ENCODE data around the gene TMEM80. TPM values are rescaled to one million over a fixed set of nuclear protein-coding genes. Genes with fewer than 3 reads are reported as not detected.

Gene TMEM80
- total and polyA plus RNA-seq, 9 of the 15 experiments (the other 6 are each of a cell fraction or from before 2014, with no cell fraction given): 5.1 to 30.1 (median 12.4) TPM

- TF ChIP-seq ZNF668 (CRISPR knock-in tag; IDR thresholded peaks at IDR 0.05) (no peak), MEF2A (IDR thresholded peaks at IDR 0.05; ENCODE audit: control insufficient read depth, low read depth, low read length) (no peak), ZC3H4 (CRISPR knock-in tag; IDR thresholded peaks at IDR 0.05; ENCODE audit: borderline replicate concordance) (no peak), NCOA1 (IDR thresholded peaks at IDR 0.05; ENCODE audit: low read depth) (no peak), ZNF165 (CRISPR knock-in tag; IDR thresholded peaks at IDR 0.05; ENCODE audit: borderline replicate concordance) (no peak), NCOA2 (IDR thresholded peaks at IDR 0.05; ENCODE audit: partially characterized antibody in 2 of 2) (no peak), MAX (CRISPR knock-in tag; IDR thresholded peaks at IDR 0.05) (peak; percentile 74)
- TF ChIP-seq, protein P1, sequence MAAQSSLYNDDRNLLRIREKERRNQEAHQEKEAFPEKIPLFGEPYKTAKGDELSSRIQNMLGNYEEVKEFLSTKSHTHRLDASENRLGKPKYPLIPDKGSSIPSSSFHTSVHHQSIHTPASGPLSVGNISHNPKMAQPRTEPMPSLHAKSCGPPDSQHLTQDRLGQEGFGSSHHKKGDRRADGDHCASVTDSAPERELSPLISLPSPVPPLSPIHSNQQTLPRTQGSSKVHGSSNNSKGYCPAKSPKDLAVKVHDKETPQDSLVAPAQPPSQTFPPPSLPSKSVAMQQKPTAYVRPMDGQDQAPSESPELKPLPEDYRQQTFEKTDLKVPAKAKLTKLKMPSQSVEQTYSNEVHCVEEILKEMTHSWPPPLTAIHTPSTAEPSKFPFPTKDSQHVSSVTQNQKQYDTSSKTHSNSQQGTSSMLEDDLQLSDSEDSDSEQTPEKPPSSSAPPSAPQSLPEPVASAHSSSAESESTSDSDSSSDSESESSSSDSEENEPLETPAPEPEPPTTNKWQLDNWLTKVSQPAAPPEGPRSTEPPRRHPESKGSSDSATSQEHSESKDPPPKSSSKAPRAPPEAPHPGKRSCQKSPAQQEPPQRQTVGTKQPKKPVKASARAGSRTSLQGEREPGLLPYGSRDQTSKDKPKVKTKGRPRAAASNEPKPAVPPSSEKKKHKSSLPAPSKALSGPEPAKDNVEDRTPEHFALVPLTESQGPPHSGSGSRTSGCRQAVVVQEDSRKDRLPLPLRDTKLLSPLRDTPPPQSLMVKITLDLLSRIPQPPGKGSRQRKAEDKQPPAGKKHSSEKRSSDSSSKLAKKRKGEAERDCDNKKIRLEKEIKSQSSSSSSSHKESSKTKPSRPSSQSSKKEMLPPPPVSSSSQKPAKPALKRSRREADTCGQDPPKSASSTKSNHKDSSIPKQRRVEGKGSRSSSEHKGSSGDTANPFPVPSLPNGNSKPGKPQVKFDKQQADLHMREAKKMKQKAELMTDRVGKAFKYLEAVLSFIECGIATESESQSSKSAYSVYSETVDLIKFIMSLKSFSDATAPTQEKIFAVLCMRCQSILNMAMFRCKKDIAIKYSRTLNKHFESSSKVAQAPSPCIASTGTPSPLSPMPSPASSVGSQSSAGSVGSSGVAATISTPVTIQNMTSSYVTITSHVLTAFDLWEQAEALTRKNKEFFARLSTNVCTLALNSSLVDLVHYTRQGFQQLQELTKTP (IDR thresholded peaks at IDR 0.05; ENCODE audit: low read depth in 1 of 2, partially characterized antibody in 2 of 2): no peak
- TF ChIP-seq, protein P2, sequence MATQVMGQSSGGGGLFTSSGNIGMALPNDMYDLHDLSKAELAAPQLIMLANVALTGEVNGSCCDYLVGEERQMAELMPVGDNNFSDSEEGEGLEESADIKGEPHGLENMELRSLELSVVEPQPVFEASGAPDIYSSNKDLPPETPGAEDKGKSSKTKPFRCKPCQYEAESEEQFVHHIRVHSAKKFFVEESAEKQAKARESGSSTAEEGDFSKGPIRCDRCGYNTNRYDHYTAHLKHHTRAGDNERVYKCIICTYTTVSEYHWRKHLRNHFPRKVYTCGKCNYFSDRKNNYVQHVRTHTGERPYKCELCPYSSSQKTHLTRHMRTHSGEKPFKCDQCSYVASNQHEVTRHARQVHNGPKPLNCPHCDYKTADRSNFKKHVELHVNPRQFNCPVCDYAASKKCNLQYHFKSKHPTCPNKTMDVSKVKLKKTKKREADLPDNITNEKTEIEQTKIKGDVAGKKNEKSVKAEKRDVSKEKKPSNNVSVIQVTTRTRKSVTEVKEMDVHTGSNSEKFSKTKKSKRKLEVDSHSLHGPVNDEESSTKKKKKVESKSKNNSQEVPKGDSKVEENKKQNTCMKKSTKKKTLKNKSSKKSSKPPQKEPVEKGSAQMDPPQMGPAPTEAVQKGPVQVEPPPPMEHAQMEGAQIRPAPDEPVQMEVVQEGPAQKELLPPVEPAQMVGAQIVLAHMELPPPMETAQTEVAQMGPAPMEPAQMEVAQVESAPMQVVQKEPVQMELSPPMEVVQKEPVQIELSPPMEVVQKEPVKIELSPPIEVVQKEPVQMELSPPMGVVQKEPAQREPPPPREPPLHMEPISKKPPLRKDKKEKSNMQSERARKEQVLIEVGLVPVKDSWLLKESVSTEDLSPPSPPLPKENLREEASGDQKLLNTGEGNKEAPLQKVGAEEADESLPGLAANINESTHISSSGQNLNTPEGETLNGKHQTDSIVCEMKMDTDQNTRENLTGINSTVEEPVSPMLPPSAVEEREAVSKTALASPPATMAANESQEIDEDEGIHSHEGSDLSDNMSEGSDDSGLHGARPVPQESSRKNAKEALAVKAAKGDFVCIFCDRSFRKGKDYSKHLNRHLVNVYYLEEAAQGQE (IDR thresholded peaks at IDR 0.05; ENCODE audit: borderline replicate concordance): peak; percentile 18; the same call in 1 of the 2 replicates
- TF ChIP-seq, protein P2 (CRISPR knock-in tag; IDR thresholded peaks at IDR 0.05; ENCODE audit: low read depth): no peak
Observed at GRCh38 chr11:690738-691633, 4.6 kb upstream of the TMEM80 start (continued).
